GM12801 (cell line): ENCODE measurements around the gene ZNF862.

Experiments
- CTCF ChIP-seq: IDR thresholded peaks from one replicate; pipeline ENCODE4 v1.5.1; 2011; ENCODE audit warnings: control low read depth; ENCODE audit not compliant: insufficient read length; ENCODE audit errors: extremely low read depth

ZNF862 gene

GRCh38 chr7:149817301-149817771, 20.8 kb upstream of the ZNF862 start:
- no peak for TF ChIP-seq CTCF

DNA sequence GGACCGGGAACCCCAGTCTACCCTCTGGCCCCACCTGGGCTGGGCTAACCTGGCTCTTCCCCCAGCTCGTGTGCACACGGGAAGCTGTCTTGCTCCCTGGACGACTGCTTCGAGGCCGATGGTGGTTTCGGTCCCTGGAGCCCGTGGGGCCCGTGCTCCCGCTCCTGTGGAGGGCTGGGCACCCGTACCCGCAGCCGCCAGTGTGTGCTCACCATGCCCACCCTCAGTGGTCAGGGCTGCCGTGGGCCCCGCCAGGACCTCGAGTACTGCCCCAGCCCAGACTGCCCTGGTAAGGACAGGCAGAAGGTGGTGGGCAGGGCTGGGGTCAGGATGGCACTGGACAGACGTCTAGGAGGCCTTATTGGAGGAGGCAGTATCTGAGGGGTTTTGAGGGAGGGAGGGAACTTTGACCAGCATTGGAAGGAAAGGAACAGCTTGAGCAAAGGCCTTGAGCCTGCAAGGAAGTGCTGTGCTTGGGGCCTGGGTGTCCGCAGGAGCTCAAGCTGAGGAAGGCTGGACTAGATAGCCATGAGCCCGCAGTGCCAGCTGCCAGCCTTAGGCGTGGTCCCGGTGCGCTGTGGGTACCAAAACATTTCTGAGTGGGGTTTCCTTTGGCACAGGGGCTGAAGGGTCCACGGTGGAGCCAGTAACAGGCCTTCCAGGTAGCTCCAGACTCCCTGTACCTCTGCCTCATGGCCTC, 20.2 kb upstream of the ZNF862 start:
- TF ChIP-seq CTCF: no peak

DNA sequence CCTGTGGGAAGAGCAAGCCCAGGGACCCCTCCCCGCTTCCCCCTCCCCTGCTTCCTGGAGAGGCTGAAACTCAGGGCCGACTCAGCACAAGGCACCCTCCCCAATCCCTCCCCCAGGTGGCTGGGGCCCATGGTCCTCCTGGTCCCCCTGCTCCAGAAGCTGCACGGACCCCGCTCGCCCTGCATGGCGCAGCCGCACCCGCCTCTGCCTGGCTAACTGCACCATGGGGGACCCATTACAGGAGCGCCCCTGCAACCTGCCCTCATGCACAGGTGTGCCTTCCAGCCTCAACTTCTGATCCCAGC, 19.7 kb upstream of the ZNF862 start:
- TF ChIP-seq CTCF: no peak

DNA sequence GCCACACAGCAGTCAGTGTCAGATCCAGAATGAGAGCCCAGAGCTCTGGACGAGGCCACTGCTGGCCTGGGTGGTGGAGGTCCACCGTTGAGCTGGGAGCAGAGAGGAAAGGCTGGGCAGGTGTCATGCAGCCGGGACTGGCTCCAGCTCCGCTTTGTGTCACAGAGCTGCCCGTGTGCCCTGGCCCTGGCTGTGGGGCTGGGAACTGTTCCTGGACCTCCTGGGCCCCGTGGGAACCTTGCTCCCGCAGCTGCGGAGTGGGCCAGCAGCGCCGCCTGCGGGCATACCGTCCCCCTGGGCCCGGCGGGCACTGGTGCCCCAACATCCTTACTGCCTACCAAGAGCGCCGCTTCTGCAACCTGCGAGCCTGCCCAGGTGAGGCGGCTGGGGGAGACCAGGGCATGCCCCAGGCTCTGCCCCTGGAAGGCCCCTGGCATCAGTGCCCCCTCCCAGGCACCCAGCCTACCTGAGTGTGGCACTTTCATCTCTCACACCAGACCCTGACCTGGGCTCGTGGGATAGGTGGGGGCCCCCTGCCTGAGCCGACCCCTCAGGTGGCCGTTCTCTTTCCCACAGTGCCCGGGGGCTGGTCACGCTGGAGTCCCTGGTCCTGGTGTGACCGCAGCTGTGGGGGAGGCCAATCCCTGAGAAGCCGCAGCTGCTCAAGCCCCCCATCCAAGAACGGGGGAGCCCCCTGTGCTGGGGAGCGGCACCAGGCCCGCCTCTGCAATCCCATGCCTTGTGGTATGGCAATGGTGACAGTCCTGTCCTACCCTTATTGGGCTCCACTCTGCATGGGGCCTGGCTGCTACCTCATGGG, 18.8 kb upstream of the ZNF862 start:
- no peak for TF ChIP-seq CTCF

- no peak for TF ChIP-seq CTCF
Observed at GRCh38 chr7:149819961-149820340, 18.2 kb upstream of the ZNF862 start.

- TF ChIP-seq CTCF: no peak
Observed at GRCh38 chr7:149820622-149821190, 17.5 kb upstream of the ZNF862 start.
